HG03565 (cell line): ENCODE data around the gene GBX1.

Experiments
- ATAC-seq: cut with Tn5 transposase; IDR thresholded peaks from one replicate; pipeline ENCODE4 v1.9.1; 2021; ENCODE audit warnings: mild to moderate bottlenecking, moderate library complexity; ENCODE audit not compliant: unreplicated experiment

GBX1 gene

GRCh38 chr7:151141311-151141854 is 26.1 kb downstream of the GBX1 start:
- no peak for ATAC-seq

DNA sequence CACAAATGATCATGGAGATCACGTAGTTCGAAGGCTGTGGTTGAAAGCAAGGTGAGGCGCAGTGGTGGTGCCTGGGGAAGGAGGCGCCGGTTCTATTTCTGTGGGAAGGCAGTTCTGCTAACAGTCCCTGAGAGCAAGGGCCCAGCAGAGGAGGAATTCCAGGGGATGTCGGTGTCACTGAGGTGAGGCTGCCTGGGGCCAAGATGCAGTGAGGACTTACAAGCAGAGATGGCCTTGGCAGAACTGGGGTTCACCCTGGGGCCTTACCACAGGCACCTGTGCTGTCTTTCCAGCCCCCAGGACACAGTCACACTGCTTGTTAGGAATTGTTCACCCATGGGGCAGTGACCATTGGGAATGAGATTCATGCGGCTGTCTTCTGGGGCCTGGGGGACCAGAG is 26.7 kb downstream of the GBX1 start:
- ATAC-seq, result no peak

GRCh38 chr7:151139791-151140190 is 27.7 kb downstream of the GBX1 start:
- no peak for ATAC-seq

DNA sequence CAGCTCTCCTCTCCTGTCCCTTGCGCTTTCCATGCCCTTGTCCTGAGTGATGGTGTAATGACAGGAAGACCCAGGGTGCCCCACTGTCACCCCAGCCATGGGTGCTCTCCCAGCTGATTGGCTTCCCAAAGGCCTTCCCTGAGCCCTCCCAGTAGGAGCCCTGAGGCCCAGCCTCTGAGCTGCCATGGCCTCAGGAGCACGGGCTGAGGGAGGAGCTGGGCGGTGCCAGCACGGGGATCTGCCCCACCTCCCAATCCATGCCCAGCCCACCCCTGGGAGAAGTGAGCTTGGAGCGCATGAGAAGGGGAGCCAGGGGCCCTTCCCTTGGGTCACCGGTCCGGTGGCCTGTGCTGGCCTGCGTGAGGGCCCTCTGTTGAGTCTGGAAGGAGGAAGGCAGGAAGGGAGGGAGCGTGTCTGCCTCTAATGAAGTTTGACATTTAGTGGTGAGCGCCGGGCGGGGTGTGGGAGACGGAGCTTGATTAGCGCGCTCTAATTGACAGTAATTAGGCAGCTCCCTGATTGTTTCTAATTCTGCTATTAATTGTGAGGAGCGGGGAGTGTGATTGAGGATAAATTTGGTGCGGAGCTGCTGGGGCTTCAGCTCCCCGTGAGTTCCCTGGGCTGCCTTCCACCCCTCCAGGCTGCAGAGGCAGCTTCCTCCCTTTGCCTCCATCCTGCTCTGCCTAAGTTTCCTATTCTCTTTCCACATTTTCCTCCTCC is 28.3 kb downstream of the GBX1 start:
- ATAC-seq, result no peak

DNA sequence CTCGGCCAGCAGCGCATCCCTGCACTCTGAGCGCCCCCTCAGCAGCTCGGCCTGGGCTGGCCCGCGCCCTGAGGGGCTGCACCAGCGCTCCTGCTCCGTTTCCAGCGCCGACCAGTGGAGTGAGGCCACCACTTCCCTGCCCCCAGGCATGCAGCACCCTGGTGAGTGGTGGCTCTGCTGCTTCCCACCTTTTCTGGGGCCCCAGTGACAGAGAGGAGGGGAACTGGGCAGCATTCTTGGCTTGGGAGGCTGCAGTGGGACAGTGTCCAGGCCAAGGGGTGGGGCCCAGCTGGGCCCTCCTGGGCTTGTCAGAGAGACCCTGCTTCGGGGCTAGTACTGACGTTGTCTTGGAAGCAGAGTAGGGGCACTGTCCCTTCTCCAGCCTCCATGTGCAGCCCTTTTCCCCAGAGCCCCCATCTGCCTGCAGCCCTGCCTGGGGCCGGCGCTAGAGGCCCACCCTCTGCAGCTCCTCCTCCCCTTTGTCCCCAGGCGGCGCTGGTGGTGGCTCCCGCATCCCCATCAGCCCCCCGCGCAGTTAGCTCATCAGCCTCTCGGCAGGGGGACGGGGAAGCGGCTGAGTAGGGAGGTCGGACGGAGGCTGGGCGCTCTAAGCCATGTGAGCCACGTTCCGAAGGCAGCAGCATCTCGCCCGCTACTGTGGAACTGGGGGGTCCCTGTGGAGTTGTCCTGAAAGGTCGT is 29.2 kb downstream of the GBX1 start:
- no peak for ATAC-seq

DNA sequence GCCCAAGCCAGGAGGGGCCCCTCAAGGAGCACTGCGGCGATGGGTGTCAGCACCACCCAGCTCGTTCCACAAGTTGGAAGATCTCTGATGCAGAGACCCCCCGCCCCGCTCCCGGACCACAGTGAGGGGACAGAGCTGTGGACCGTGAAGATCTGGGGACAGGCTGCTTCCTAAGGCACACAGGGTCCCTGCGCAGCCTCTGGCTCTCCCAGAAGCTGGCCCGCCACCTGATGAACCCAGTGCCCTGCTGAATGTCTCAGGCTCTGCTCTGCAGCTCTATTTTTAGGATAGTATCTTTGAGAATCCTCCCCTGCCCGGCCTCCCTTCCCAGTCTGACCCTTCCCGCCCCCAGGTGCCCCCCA is 29.7 kb downstream of the GBX1 start:
- ATAC-seq, result no peak

DNA sequence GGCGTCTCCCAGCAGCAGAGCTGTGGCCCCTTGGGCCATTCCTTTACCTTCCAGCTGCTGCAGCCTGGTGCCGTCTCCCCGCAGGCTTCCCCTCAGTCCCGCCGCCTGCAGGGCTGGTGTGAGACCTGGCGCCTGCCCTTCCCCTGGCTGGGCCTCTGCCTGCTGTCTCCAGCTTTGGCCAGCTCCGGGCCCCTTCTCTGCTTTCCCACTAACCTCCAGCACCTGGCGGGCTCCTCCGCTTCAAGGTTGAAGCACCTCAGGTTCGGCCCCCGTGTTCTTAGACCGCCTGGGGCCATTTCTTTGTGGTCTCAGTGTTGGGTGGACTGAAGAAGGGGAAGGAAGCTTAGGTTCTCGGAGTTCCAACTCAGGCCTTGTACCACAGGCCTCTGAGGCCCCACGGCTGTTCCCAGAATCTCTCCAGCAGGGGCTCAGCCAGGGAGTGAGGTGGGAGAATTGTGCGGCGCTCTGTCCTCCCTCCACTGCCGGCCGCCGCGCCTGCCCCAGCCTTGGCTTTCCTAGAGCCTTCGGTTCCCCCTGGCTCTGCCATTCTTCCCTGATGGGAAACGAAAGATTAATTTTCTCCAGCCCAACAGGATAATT is 30.3 kb downstream of the GBX1 start:
- ATAC-seq, result no peak

DNA sequence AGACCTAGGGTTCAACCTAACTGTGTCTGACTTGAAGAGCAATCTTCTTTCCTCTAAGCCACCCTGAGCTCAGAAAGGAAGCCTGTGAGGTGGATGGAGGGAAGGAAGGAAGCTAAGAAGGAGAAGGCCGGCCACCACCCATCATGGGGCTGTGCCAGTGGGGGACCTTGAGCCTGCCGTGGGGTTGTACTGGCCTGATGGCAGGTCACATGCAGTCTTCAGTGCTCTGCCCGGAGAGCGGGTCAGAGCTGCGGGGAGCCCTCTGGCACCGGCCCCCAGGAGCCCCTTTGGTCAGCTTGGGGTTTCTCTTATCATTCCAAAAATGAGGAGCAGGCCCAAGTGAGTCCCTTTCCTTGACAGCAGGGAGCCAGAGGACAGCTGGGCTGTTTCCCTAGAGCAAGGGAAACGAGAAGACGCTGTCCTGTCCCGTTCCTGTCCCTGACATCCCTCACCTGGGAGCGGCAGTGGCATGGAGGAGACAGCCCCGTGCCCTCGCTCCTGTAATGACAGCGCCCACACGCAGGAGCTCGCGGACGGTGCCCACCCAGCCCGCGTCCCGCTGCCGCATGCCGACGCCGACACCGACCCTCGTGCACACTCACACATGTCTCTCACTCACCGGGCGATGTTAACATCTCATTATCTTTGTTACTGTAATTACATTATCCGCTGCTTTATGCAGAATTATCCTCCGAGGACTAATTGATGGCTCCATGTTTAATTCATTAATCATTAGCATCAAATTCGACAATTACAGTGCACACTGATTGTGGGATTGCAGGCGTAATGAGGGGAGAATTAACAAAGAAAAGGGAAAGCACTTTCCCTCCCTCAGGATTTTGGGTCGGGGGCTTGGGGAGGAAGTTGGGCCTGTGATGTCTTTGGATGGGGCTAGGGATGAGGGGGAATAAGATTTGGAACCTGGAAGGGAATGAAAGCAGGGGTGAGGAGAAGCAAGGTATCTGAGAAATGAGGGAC is 31.3 kb downstream of the GBX1 start:
- no peak for ATAC-seq

DNA sequence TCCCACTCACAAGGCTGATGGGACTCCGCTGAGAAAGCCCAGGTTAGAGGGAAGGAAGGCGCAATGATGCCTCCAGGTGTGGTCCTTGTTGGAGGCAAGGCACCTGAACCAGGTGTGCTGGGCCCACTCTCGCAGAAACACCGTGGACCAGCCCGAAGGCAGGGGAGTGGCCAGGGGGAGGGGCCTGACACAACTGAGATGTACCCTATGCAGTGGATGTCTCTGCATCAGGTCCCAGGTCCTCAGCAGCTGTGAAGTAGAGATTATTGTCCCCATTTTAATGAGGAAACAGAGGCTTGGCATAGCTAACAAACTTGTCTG is 32.0 kb downstream of the GBX1 start:
- ATAC-seq, result no peak

DNA sequence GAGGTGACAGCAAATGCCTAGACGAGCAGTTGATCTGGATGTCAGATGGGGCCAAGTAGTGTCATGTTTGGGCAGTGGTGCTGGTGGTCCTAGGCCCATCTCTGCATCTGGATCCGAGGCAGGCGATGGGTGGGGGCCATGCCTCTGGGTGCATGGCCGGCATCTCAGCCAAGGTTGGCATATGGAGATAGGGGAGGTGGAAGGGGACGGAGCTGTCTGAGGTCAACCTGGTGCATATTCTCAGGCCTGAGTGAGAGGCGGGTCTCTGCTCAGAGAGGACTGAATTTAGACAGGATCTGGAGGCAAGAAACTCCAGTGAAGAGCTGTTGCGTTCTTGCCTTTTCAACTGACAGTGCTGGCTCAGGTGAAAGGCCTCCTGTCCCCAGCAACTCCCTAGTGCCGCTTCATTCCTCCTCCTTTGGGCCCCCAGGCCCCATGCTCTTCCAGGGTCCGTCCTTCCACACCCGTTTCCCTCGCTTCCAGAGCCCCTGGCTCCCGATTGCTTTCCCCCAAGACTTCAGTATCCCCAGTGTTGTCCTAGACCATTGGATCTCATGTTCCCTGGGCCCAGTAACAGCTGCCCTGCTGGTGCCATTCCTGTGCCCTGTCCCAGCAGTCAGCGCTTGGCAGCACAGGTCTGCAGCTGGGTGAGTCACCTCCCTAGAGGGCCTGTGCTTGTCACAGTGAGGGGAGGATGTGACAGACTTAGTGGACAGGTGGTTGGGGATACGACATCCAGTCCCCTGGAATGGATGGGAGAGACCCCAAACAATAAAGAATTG is 32.6 kb downstream of the GBX1 start:
- no peak for ATAC-seq

DNA sequence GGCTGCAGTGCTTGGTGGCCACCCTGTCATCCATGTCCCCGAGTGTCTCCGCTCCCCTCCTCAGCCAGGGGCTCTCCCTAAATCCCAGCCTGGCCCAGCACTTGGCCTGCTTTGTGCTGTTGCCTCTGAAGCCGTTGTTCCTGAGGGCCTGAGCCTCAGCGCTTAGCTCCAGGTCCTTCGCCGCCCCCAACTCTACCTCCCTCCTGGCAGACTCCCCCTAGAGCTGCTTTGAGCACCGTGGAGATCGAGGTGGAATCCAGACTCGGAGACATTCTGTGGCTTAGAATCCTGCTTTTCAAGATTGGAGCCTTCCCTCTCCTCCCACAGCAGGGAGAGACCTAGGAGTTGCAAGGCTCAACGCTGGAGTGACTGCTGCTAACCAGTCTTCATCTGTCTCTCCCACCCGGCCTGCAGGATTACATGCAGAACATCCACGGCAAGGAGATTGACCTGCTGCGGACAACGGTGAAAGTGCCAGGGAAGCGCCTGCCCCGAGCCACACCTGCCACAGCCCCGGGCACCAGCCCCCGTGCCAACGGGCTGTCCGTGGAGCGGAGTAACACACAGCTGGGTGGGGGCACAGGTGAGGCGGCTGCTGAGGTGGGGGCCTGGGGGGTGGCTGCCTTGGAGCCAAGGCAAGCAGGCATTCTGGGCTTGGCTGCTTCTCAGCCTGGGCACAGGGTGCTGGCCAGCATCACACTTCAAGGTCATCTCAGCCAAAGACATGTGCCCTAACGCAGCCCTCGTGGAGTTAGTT is 33.3 kb downstream of the GBX1 start:
- no peak for ATAC-seq

- ATAC-seq, result no peak
Measured at GRCh38 chr7:151133266-151133985, 34.1 kb downstream of the GBX1 start.

- no peak for ATAC-seq
Measured at GRCh38 chr7:151132461-151133205, 34.9 kb downstream of the GBX1 start.

- ATAC-seq, result no peak
Measured at GRCh38 chr7:151131592-151132293, 35.8 kb downstream of the GBX1 start.

DNA sequence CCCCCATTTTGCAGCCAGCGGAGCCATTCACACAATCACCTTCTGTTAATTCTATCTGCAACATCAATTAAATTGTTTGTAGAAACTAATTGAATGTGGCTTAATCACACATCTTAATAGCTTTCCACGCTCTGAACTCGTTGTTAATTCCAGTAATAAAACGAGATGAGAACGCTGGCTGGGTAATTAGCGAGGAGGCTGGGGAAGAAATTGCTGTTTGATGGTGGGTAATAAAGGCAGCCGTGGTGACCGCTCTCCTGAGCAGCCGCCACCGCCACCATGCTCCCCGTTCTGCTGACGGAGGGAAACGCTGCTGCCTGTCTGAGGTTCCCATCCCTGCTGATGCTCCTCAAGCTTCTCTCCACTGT is 36.3 kb downstream of the GBX1 start:
- ATAC-seq, result no peak

GRCh38 chr7:151130741-151131157 is 36.7 kb downstream of the GBX1 start:
- ATAC-seq, result no peak

- ATAC-seq, result no peak
Measured at GRCh38 chr7:151129960-151130591, 37.4 kb downstream of the GBX1 start.
